ENCODE data around the gene FAM135A.
"Not testable (repeated sequence)": the region's sequence is repeated elsewhere in the genome, so short reads cannot be mapped to it uniquely, and the experiment has no call there.

FAM135A gene

DNA sequence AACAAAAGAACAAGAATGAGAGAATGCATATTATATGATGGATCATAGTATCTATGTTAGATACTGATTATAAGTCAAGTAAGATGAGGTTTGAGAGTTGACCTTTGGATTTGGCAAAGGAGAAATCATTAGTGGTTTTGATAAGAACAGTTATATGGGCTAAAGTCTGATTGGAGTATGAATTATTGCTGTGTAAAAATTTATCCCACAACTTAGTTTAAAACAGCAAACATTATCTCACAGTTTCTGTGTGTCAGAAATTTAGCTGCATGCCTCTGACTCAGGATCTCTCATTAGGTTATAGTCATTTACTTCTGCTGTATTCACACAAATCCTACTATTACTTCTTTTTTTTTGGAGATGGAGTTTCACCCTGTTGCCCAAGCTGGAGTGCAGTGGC is 56.7 kb downstream of the FAM135A start:
- no peak for DNase-seq

DNA sequence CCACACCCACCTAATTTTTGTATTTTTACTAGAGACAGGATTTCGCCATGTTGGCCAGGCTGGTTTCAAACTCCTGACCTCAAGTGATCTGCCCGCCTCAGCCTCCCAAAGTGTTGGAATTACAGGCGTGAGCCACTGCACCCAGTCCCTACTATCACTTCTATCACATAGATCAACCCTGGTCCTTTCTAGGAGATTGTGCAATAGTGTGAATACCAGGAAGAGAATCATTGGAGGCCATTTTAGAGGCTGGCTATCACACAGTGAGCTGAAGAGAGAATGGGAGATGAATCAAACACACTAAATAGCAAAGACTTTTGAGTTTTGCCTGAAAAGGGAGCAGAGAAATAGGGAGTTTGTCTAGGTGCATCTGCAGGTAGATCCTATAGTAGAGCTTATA is 57.2 kb downstream of the FAM135A start:
- DNase-seq = not testable (repeated sequence)

DNA sequence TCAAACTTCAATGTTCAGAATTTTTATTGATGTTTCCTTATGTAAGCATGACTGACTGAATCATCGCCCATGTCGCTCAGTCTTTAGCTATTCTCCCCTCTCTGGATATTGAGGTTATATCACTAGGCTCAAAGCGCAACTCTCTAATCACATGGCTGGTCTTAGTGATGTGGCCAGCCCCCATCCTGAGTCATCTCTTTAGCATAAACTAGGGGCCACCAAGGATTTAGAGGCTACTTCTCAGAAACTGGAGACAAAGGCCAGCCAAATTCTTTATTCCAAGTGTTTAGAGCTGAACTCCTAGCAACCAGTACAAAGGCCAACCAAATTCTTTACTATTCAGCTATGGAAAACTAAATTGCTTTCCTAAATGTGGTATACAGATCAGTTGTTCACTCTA is 61.4 kb downstream of the FAM135A start:
- DNase-seq = no peak

DNA sequence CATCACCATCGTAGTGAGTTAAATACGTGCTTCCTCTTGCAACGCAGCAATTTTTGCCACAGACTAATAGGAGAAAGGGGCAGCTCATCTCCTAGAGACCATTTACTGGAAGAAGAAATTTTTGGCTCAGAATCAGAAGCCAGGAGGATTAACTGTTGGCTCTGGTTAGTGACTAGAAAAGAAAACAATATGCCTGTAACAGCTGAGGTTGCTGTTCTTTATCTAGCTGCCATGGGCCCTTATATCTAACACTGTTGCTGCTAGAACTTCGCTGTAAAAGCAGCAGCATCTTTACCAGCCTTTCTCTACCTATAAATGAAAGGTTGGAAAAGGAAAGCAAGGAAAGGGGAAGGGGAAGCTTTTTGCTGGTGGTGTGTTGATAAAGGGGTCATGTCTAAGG is 65.9 kb downstream of the FAM135A start:
- DNase-seq = no peak

DNA sequence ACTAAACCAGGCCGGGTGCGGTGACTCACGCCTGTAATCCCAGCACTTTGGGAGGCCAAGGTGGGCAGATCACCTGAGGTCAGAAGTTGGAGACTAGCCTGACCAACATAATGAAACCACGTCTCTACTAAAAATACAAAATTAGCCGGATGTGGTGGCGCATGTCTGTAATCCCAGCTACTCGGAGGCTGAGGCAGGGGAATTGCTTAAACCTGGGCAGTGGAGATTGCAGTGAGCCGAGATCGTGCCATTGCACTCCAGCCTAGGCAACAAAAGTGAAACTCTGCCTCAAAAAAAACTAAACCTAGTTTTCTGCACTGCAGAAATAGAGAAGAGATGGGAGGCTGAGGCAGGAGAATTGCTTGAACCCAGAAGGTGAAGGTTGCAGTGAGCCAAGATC is 73.3 kb downstream of the FAM135A start:
- DNase-seq = not testable (repeated sequence)

DNA sequence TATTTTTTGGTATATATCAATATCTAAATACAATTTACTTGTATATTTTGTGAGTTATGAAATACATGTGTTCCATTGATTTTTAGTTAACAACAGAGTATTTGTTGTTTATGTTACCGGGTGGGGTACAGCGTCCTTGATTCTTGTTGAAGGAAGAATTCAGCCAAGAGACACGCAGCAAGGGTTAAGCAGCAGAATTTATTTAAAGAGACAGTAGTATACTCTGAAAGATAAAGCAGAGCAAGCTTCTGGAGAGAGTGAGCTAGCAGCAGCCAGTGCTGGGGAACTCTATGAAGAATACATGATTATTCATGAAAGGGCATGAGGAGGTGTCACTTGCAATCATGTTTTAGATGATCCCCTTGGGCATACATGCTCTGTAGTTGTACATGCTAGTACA is 76.1 kb downstream of the FAM135A start:
- no peak for DNase-seq

DNA sequence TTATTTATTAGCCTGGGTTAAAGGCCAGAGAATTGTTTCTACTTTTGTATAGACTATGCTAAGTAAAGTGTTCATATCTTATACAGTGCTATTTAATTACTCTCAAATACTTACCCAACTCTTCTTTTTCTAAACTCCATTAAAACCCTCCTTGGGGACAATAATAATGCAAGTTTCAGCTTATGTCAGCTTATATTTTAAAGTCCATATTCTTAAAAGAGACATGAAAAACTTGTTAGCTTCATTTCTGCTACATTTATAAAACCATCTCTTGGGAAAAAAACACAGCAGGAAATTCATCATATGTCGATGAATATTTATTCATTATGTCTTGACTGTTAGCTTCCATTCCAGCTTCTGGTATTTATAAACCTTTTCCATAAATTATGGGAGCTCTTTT is 81.5 kb downstream of the FAM135A start:
- no peak for DNase-seq

DNA sequence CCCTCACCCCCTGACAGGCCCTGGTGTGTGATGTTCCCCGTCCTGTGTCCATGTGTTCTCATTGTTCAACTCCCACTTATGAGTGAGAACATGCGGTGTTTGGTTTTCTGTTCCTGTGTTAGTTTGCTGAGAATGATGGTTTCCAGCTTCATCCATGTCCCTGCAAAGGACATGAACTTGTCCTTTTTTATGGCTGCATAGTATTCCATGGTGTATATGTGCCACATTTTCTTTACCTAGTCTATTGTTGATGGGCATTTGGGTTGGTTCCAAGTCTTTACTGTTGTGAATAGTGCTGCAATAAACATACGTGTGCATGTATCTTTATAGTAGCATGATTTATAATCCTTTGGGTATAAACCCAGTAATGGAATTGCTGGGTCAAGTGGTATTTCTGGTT is 82.5 kb downstream of the FAM135A start:
- DNase-seq = not testable (repeated sequence)

DNA sequence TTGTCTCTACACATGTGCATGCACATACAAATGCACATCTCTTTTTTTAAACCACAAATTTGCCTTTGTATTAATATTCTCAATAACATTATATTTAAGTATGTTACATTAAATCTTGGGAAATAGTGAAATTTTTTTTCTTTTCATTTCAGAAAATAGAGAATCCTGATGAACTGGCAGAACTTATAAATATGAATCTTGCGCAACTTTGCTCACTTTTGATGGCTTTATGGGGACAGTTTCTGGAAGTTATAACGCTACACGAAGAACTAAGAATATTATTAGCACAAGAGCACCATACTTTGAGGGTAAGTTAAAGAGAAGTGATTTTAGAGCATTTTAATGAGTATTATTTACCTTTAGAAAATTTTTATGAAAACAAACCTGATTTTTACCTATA is 89.2 kb downstream of the FAM135A start:
- DNase-seq = no peak

DNA sequence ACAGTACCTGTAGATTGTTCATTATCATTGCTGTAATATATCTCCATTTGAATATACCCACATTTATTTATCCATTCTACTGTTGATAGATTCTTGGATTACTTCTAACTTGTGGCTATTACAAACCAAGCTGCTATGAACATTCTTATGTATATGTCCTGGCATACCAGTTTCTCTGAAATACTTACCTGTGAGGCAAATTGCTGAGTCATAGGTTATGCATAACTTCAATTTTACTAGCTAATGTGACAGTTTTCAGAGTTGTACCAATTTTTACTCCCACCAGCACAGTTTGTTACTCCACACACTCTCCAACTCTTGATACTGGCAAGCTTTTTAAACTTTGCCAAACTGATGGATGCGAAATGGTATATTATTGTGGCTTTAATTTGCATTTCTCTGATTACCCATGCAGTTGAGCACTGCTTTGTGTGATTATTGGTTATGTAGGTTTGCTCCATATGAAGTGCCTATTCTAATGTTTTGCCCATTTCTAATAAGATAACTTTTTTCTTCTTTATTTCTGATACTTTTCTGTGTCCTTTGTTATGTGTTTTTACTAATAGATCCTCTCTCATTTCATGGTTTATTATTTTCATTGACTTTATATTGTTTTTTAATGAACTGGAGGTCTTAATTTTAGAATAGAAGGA is 90.6 kb downstream of the FAM135A start:
- no peak for DNase-seq

DNA sequence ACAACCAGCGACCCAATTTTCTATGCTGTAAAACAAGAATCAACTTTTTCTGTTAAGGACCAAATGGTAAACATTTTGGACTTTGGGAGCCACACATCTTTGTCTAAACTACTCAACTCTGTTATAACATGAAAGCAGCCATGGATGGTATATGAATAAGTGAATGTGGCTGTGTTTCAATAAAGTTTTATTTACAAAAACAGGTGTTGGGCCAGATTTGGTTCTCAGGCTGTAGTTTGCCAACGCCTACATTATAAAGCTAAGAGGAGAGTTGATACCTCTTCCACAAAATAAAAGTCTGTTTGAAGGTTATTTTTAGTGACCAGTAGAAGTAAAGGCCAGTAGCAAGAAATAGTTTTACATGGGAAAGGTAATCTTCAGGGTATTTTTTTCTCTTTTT is 93.0 kb downstream of the FAM135A start:
- DNase-seq = no peak

DNA sequence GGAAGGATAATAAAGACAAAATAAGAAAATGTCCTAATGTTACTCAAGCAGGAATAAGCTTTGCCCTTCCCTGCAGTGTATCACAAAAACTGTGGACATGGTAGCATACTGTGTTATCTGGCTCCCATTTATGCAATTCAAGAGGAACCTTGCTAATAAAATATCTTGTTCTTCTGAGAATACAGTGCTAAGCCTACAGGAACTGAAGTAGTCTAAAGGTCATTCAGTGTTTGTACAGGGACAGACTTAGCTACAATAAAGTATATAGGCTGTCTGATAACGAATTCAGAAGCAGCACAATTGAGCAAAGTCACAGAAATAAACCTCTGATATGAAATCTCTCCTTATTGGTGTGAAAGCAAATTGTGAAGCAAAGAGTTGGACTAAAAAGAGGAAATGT is 93.9 kb downstream of the FAM135A start:
- DNase-seq = no peak

DNA sequence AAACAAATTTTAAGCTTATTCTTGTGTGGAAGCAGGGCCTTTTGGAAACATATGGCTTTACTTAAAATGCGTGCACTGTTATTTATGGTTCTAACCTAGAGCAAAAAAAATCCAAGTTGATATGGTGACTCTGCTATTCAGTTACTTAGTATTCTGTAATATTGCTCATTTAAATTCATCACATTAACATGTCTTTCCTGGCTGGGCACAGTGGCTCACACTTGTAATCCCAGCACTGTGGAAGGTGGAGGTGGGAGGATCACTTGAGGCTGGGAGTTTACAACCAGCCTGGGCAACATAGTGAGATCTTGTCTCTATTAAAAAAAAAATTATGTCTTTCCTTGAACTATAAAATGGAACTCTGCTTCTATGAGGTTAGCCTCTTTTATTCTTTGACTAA is 95.6 kb downstream of the FAM135A start:
- no peak for DNase-seq

DNA sequence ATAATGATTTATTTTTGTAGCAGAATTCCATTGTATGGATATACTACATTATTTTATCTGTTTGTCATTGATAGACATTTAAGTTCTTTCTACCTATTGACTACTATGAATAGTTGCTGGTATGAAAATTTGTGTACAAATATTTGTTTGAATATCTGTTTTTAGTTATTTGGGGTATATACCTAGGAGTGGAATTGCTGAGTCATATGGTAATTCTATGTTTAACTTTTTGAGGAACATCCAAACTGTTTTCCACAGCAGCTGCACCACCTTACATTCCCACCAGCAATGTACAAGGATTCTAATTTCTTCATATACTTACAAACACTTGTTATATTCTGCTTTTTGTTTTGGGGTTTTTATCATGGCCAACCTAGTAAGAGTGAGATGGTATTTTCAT is 97.3 kb downstream of the FAM135A start:
- no peak for DNase-seq

DNA sequence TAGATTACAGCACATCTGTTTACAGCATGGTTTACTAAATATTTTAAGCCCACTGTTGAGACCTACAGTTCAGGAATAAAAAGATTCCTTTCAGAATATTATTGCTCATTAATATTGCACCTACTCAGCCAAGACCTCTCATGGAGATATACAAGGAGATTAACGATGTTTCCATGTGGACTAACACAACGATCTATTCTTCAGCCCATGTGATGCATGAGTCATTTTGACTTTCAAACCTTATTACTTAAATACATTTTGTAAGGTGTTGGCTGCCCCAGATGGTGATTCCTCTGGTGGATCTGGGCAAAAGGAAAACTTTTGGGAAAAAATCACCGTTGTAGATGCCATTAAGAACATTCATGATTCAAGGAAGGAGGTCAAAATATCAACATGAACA is 105.4 kb downstream of the FAM135A start:
- no peak for DNase-seq

DNA sequence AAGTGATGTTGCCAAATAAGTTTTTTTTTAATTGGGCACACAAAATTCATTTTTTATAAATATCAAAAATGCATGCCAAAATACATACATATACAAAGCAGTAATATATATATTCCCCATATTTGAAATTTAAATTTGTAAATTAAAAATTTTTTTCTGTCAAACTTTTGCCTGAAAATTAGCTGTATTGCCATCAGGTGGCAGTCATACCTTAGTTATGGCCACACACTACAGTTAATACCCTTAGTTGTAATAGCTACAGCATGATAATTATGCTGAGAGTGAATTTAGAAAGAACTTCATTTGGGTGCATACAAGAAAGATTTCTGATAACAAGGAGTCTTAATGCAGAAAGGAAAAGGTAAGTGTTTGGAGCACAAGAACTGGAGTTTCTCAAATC is 107.3 kb downstream of the FAM135A start:
- no peak for DNase-seq

DNA sequence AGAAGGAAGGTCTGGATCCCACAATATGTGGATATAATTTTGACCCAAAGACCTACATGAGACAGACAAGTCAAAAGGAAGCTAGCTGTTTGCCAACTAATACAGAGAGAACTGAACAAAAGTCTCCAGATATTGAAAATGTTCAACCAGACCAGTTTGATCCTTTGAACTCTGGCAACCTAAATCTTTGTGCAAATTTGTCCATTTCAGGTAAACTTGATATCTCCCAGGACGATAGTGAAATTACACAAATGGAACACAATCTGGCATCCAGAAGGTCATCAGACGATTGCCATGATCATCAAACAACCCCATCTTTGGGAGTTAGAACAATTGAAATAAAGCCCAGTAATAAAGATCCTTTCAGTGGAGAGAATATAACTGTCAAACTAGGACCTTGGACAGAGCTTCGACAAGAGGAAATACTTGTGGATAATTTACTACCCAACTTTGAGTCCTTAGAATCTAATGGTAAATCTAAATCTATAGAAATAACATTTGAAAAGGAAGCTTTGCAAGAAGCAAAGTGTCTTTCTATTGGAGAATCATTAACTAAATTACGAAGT is 111.5 kb downstream of the FAM135A start:
- no peak for DNase-seq

DNA sequence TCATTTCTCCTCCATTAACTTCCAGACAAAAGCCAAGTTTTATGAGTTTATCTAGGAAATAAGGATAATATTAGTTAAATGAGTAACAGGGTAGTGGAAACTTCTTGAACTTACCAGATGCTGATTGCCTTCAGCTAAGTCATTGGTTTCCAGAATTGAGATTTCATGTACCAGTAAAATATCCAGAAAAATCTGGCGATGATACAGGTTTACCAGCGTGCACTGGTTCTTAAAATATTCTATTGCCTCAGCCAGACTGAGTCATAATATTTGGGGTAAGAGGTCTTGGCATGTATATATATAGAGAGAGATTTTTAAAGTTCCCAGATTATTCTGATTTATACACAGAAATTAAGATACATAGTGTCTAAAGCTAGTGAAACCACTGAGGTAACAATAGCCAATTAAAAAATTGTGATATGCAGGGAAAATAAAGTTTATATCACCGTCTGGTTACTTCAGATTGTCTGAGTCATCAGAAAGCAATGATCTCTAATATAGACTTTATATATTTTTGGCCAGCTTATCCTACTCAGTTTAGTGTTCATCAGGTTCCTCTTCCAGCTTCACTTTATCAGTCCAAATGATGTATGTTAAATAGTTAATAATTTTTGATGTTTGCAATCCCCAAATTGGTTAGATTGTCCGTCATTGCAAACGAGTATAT is 113.9 kb downstream of the FAM135A start:
- no peak for DNase-seq

DNA sequence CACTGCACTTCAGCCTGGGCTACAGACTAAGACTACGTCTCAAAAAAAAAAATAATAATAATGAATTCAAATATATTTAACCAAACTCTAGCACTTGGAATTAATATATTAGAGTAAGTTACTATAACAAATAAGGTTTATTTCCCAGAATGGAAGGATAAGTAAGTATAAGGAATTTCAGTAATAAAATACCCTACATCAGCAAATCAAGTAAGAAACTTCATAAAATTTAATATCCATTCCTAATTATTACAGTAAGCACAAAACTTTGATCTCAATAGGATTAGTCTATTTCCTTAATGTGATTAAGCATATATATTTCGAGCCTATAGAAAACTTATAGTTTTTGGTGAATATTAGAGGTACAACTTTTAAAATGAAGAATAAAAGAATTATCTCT is 116.7 kb downstream of the FAM135A start:
- no peak for DNase-seq

DNA sequence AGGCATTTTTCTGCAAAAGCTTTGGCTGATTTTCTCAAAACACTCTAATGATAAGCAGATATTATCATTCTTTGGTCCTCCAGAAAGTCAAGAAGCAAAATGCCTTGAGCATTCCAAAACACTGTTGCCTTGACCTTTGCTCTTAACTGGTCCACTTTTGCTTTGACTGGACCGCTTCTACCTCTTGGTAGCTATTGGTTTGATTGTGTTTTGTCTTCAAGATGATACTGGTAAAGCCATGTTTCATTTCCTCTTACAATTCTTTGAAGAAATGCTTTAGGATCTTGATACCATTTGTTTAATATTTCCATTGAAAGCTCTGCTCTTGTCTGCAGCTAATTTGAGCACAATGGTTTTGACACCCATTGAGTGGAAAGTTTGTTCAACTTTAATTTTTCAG is 117.8 kb downstream of the FAM135A start:
- DNase-seq = no peak

DNA sequence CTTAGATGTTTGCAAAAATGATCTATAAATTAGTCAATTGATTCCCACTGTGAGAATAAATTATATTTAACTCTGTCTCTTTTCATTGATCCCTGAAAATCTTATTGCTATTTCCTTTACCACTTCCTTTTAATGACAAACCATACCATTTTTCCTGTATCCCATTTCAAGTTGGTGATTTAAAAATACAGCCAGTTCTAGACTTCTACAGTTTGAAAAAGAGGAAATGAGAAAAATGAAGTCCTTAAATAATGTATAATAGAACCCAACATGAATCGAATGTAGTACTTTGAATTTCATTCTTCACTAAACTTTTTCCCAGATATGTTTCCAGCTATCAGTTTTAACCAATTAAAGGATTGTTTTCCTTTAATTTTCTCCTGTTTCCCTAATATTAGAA is 124.0 kb downstream of the FAM135A start:
- no peak for DNase-seq

DNA sequence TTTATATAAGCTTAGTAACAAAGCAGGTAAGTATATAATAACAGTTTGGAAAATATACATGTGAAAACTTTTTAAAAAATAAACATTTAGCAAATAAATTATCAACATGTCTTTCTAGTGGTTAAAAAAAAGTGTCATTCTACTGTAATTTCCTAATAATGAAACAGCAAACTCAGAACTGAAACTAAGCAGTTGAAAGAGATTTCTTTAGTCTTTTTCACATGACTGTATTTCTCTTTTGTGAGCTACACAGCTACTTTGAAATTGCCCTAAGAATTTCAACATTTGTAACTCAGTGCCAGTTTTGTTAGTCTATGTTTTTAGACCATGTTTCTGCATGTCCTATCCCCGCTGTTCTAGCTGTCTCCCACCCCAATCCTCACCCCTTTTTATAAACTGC is 125.1 kb downstream of the FAM135A start:
- DNase-seq = no peak

DNA sequence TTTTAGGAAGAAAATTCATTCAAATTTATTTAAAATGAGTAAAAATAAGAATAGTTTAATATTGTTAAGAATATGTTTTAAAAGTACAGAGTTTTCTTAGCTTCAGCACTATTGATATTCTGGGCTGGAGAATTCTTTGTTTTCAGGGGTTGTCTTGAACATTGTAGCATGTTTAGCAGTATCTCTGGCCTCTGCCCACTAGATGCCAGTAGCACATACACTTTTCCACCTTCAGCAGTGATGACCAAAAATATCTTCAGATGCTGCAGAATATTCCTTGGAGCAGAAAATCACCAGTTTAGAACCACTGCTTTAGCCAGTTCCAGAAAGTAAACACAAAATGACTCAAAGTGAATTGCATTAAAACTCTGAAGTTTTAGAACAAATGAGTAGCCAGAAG is 134.0 kb downstream of the FAM135A start:
- no peak for DNase-seq

DNA sequence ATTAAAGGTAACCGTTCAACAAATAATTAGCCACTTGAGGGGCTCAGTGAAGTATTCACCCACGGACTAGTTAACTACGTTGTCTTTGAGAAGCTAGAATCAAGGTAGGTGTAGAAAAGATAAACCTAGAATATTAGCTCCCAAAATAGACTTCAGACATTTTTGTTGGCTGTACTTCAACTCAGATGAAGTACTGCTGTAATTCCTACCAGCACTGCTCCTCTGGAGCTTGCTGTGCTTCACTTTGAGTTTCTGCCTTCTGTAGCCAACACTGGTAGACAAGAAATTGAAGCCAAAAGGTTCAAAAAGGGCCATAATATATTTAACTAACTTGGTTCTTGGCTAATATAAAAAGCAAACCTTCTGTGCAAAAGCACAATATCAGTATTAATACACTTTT is 134.6 kb downstream of the FAM135A start:
- DNase-seq = no peak

DNA sequence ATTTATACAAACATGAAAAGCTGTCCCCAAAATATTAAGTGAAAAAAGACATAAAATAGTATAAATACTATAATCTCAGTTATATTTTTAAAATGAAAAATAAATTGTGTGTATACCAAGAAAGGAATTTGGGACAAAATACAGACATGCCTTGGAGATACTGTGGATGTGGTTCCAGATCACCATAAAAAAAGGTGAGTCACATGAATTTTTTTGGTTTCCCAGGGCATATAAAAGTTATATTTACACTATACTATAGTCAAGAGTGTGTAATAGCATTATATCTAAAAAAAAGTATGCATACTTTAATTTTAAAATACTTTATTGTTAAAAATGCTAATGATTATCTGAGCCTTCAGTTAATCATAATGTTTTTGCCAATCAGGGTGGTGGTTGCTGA is 136.0 kb downstream of the FAM135A start:
- no peak for DNase-seq
